A204.1 (cell line): ENCODE results near the gene GKN2.
"Not testable (repeated sequence)": the region's sequence is repeated elsewhere in the genome, so short reads cannot be mapped to it uniquely, and the experiment has no call there.

Experiments used
- FAIRE-seq: peaks from 2 replicates; lab custom pipeline; 2012; peaks lifted over from hg19 to GRCh38; lab: Jason Lieb, UNC

GKN2 gene

DNA sequence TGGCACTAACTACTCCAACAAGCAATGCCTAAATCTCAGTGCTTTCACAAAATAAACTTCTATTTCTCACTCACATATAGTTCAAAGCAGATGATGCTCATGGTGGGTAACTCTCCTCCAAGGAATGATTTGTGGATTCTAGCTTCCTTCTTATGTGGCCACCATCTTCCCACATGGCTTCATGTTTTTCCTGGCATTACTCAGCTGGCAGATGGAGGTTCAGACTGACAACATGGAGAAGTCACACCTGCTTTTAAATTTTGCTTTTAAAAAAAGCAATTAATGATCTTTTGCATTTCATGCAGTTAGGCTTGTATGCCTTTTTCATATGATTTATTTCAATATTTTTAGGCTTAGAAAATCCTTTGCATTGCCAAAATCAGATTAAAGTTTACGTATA, 6.3 kb upstream of the GKN2 start:
- no peak for FAIRE-seq

DNA sequence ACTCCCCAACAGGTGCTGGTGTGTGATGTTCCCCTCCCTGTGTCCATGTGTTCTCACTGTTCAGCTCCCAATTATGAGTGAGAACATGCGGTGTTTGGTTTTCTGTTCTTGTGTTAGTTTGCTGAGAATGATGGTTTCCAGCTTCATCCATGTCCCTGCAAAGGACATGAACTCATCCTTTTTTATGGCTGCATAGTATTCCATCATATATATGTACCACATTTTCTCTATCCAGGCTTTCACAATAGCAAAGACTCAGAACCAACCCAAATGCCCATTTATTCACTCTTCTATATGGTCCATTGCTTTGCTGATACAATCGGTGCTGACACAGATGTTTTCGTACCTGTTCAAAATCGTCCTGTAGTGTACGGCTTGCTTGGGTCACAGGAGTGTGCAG, 2.7 kb upstream of the GKN2 start:
- FAIRE-seq = not testable (repeated sequence)

DNA sequence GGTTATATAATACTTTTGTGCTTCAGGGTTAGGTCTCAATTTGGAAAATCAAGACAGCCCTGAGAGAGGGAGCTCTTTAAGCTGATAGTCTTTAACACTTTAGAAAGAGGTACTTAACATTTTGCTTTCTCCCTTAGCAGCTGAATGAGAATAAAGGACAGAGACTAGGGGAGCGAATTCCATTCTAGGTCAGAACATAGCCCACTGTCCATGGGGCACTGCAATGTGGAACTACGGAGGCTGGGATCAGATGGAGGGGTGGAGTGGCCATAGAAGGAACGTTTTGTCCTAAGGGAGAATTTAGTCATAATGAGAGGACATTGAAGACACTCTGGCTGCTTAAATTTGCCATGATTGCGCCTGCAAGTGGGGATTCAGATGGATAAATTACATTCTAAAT, 794 bp downstream of the GKN2 start:
- FAIRE-seq = no peak

DNA sequence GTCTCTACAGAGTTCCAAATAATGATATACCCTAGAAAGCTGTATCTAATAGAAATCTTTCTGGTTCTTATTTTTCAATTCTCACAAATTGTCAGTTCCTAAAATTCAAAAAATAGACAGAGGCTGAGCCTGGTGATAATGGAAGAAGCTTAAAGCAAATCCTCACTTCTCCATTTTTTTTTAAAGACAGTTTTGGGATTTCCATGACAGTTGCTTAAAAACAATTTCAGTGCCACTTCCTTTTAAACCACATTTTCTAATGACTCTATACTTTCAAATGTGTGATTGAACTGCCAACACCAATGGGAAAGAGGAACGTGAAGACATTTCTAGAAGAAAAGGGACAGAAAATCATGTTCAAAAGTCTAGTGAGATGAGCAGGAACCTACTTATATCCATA, 4.0 kb downstream of the GKN2 start:
- no peak for FAIRE-seq

DNA sequence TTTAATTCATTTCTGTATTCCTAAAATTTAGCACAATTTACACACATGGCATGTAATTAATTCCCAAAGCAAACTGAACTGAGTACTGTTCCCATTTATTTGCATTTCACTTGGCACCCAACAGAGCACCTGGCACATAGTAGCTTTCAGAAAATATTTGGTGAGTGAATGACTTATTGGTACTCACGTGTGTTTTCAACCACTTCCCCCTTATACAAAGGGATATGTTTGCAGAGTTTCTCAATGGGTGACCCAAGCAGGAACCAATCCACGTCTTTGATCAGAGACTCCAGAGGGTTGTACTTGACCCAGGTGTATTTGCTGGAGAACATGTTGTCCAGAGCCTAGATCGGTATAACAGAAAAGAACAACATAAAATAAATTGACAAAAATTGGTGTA, 6.6 kb downstream of the GKN2 start:
- FAIRE-seq = no peak

DNA sequence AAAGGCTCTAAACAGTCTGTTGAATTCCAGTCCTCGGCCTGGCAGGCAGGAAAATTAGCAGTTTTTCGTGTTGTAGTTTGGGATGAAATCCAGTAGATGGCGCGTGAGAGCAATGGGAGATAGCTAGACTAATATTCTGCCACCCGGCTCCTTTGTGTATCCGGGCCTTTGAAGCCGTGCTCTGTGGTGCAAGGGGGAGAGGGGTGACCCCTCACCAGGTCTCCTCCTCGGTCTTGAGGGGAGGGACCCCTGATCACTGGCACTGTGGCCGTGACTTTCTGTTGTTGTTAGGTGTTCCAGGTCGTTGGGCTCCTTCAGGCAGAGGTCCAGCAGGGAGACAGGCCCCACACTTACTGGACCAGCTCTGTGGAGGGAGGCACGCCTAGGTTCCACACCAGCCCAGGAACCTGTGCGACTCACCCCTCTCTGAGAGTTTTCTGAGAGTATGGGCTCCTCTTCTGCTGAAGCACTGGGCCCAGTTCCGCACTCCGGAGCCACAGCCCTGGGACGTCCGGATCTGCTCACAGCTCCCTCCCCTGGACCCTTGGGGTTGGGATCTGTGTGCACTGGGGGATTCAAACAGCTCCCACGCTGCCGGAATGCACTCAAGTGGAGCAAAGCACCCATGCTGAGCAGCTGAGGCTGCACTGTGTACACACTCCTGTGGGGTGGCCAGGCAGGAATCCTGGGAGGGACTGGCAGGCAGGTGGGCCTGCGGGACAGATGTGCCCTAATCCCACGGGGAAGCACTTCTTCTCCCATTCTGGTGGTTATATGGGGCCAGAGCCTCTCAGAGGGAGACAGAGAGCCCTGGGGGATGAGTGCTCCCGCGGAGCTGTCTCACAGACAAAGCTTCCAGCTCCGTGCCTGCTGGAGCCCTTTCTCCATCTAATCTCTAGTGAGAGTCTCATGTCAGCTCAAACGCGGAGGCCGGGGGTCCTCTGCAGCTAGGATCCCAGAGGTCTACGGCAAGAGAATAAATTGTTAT, 8.8 kb downstream of the GKN2 start:
- FAIRE-seq = no peak

DNA sequence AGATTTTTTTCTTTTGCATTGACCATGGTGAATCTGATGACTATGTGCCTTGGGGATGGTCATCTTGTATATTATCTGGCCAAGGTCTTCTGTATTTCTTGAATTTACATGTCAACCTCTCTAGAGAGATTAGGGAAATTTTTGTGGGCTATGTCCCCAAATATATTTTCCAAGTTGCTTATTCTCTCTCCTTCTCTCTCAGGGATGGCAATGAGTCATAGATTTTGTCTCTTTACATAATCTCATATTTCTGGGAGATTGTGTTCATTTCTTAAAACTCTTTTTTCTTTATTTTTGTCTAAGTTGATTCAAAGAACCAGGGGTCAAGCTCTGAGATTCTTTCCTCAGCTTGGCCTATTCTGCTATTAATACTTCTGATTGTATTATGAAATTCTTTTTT, 9.9 kb downstream of the GKN2 start:
- FAIRE-seq = no peak

DNA sequence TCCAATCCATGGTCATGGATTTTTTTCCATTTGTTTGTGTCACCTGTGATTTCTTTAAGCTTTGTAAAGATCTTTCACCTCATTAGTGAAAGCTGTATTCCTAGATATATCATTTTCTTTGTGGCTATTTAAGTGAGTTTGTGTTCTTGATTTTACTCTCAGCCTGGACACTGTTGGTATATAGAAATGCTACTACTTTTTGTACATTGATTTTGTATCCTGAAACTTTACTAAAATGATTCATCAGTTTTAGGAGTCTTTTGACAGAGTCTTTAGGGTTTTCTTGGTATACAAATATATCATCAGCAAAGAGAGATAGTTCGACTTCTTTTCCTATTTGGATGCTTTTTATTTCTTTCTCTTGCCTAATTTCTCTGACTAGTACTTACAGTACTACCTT, 12.3 kb downstream of the GKN2 start:
- FAIRE-seq = no peak

DNA sequence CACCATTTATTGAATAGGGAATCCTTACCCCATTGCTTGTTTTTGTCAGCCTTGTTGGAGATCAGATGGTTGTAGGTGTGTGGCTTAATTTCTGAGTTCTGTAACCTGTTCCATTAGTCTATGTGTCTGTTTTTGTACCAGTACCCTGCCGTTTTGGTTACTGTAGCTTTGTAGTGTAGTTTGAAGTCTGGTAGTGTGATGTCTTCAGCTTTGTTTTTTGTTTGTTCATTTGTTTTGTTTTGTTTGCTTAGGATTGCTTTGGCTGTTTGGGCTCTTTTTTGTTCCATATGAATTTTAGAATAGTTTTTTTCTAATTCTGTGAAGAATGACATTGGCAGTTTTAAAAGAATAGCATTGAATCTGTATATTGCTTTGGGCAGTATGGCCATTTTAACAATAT, 12.7 kb downstream of the GKN2 start:
- FAIRE-seq = no peak

DNA sequence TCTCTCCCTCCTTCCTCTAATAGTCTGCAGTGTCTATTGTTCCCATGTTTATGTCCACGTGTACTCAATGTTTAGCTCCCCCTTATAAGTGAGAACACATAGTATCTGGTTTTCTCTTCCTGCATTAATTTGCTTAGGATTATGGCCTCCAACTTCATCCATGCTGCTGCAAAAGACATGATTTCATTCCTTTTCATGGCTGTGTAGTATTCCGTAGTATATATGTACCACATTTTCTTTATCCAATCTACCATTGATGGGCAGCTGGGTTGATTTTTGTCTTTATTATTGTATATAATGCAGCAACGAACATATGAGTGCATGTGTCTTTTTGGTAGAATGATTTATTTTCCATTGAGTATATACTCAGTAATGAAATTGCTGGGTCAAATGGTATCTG, 13.8 kb downstream of the GKN2 start:
- no peak for FAIRE-seq

DNA sequence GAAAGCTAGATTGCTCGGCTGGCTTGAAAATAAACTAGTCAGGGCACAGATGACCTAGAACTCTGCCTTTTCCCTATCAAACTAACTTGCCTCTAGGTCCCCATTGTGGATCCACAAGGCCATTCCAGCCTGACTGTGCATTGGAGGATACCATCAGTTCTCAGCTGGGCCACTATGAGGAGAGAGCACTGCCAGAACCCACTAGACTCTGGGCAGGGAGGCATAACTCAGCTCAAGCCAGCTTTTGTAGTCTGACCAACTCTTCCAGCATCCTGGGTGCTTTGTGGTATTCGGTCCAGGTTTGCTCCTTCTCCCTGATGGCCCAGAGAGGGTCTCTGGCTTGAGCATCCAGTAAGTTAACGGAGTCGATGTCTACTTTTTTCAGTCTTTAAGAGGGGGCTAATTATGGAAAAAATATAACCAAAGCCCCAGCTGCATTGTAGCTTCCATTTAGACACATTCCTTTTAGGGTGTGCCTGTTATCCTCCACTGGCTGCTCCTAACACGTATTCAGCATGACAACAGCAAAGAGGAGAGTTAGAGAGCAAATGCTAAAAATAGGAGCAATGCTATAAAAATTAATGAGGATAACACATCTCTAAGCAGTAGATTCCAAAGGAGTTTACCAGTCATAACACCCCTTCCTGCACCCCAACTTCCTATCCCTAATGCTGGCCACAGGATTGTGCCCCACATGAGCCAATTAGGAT, 15.2 kb downstream of the GKN2 start:
- no peak for FAIRE-seq

DNA sequence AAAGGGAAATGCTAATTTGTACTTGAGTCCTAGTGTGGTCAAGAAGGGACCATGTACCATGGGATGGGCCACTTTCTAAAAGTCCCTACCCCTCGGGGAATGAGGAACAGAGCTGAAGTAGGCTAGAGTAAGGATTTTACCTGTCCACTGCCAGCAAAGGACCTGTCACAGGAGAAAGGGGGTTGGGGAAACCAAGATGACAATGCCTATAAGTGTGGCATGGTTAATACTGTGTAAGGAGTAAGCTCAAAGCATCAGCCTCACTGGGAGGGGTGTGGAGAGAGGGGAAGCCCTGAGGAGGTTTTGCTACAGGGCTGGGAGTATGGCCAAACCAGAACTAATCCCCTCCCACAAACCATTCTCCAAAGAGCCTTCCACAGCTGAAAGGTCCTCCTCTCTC, 15.8 kb downstream of the GKN2 start:
- FAIRE-seq = no peak

DNA sequence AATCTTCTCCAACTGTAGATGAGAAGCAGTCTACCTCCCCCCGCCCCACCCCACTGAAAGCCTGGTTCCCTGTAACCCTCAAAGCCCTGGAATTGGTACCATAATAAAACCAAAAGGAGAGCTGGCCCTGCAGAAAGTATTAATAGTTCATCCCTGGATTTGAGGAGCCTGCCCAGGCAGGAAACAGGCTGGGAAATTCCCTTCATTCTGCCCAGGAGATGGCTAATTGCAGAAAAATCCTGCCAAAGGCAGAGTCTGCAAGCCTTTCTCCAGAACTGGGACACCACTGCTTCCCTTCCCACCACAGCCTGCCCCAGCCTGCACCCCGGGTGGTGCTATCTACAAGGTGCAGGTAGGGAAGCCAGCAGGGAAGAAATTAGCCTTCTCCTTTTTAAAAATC, 16.3 kb downstream of the GKN2 start:
- no peak for FAIRE-seq

DNA sequence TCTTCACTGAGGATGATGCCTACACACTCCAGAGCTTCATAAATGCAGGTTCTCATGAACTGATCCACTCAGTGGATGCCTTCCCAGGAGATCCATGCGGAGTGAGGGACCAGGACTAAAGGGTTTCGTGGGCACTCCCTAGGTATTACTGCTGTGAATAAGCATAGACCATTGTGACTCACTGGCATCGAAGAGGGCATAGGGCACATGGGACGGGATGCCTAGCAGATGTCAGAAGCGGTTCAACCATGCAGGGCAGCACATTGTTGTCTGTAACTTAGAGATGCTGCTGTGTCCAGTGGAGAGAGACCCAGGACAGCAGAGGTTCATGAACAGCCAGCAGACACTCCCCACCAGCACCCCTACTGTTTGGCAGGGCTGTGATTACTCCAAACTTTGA, 17.2 kb downstream of the GKN2 start:
- no peak for FAIRE-seq

DNA sequence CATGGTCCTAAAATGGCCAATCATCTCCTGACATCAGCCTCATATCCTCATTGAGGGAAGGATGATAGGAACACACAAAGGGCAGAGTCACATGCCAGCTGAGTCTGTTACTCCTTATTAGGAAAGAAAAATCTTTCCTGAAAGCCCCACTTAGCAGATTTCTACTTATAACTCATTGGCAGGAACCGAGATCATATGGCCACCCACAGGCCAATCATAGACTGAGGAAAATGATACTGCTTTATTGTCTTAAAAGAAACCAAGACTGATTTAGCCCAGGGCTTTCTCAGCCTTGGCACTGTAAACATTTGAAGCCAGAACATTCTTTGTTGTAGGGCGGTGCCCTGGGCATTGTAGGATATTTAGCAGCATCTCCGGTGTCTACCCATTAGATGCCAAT, 18.7 kb downstream of the GKN2 start:
- no peak for FAIRE-seq

DNA sequence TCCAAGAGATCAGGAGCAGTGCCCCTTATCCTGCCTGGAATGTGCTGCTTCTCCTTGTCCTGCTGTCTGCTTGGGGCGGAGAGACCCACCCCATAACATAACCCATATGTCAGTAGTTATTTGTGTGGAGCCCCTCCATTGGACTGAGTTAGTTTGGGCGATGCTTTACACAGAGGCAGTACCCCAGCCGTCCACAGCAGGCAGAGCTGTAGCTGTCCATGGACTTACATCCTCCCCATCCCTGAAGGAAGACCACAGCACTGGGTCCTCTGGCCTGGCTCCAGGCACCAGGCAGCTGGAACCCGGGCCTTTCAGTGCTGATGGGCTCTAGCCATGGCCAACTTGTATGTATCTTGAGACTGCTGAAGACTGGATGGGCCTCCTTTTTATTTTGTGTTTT, 20.3 kb downstream of the GKN2 start:
- no peak for FAIRE-seq

DNA sequence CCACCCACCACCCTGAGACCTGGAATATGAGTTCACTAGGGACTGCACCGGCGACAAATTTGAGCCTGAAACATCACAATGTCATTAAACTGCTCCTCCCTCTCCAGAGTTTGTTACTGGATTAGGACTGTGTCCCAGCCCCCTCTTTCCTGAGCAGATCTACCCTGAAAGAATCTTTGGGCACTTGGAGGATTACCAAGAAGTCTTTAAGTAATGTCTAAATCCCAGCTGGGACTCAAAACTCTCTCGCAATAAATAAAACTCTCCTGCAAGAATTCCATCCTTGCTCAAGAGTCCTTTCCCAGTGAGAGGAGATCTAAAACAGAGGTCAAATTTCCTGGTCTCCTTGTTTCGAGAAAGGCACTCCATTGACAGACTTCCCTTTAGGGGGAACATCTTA, 20.9 kb downstream of the GKN2 start:
- FAIRE-seq = no peak

DNA sequence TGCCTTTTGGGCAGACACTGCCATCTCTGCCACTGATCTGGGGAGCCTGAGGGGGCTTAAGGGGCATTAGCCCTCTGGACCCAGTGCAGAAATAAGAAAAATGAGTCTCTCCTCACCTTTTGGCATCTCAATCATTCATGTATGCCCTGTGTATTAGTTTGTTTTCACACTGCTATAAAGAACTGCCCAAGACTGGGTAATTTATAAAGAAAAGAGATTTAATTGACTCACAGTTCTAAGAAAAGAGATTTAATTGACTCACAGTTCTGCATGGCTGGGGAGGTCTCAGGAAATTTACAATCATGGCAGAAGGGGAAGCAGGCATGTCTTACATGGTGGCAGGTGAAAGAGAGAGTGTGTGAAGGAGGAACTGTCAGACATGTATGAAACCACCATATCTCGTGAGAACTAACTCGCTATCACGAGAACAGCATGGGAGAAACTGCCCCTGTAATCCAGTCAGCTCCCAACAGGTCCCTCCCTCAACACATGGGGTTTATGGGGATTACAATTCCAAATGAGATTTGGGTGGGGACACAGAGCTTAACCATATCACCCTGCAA, 21.5 kb downstream of the GKN2 start:
- no peak for FAIRE-seq

DNA sequence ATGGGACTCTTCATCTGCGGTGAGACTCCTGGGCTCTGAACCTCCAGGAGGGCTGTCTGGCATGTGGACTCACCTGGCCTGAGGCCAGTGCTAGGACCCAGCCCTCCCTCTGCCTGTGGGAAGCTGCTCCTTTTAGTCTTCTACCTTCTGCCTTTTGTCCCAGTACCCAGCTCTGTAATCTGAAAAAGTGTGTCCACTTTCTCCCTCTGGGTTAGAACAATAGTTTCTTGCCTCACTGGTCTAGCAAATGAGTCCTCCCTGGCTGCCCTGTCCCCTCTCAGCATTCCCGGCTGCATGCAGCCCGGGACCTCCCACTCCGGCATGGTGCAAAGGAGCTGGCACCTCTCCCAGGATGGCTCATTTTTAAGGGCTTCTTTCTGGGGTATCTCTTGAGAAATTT, 25.9 kb downstream of the GKN2 start:
- no peak for FAIRE-seq

DNA sequence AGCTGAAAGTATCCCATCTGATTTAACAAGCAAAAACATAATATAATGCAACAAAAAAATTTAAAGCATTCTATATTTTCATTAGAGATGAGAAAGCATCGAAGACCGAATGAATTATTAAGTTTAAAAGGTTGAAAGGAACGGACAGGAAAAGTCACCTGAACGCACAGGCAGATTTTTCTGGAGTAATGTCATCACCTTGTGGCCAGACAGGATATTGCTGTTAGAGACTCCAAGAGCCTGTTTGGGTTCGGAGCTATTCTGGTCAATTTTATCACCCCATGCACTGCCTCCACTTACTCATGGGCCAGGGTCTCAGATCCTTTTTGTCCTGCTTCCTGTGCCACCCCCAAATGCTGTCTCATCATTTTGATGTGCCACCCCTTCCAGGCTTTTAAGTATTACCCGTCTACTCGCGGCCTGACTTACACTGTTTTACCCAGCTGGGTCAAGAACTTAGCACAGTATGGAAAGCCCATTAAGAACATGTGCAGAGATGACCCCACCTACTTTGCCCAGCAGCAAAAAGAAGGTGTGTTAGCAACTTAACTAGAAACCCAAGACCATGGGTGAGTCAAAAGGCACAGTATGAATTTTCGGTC, 27.3 kb downstream of the GKN2 start:
- peak; percentile 51 for FAIRE-seq

DNA sequence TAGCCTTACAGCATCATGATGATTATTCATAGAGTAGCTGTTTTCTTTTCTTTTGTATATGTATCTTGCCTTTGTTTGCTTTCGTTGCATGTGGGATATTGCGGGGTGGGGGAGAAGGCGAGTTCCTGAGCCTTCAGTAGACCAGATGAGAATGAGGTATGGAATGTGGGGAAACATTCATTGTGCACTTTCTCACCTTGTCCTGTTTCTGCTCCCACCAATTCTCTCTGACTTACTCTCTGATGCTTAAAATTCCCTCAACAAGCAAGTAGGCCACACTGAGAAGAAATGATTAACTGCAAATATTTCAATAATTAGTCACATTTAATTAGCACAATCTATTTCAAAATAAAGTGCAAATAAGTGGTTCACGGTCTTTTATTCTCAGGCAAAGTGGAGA, 31.0 kb downstream of the GKN2 start:
- no peak for FAIRE-seq

DNA sequence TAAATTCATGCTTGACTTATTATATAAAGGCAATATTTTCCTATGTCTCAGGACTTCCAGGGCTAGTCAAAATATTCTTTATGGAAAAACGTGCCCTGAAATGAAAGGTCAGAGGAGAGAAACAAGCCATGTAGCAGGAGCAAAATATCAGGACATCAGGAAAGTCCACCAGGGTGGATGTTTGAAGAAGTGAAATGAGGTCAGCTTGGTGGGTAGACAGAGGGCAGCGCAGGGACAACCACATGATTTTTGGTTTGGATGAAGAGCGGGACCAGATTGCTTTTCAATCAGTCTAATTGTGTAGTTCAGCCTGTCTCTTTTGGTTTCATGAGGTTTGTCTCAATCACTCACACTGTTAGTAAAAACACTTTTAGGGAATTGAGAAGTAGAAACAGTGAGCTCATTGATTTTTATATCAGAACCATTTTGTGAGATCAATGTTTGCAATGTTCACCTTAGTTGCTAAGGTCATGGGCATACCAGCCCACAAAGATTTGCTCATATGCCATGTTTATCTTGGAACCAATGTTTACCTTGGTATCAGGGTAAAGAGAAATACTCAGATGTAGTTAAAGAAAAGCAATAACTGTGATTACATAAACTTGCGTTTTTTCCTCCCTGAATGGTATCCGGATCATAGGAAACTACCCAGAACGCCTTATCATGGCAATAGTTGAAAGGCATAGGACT, 32.1 kb downstream of the GKN2 start:
- FAIRE-seq = no peak
